Heart left ventricle (tissue), 13 donors: Measurements from ENCODE around the gene TMEM250.

Experiments used
- POLR2A ChIP-seq, 2 donors: fragments of 450-650 bp; IDR thresholded peaks; one replicate each; pipeline ENCODE4 v1.6.1; 2017; ENCODE audit warnings: antibody characterized with exemption in 2 of 2, mild to moderate bottlenecking in 2 of 2, moderate library complexity in 2 of 2
- TF ChIP-seq, protein P1 (sequence below), 12 donors: fragments of 200-600 bp; sonication (generic) in 4 of 12; IDR thresholded peaks; one replicate each; pipeline versions ENCODE4 v1.5.0 to v1.8.0; 2018 to 2022; ENCODE audit warnings: antibody characterized with exemption in 12 of 12, mild to moderate bottlenecking in 5 of 12
- donor health status: ischemic (EF 13 %, LVEDD 7.1; RV severe dilation, severe dysfunction).
- donor health status: DM: no; HTN: yes; CAD: no.
- donor health status: DM: no; HTN: no; CAD: no.
- donor health status: ischemic (EF 25% LVEDD 6.9; RV normal size, moderate dysfunction).
- donor health status: ischemic (EF 25% LVEDD 5.7; RV mildly dilated, moderate dysfunction).
- donor health status: ischemic (EF 35%, LVEDD 5.7; RV mildly dilated, moderate dysfunction).
- donor health status: nonischemic (EF 11% LVEDD 7.7; RV severe dilation, severe dysfunction).
- donor health status: DM: yes; HTN: yes; CAD: no.
- donor health status: PGD.
- donor health status: ischemic (EF 29% LVEDD 5.4; RV normal size, mild dysfunction).
- donor health status: nonischemic (EF 23%, LVEDD 6.1; RV moderate dilation, normal function).

DNA sequence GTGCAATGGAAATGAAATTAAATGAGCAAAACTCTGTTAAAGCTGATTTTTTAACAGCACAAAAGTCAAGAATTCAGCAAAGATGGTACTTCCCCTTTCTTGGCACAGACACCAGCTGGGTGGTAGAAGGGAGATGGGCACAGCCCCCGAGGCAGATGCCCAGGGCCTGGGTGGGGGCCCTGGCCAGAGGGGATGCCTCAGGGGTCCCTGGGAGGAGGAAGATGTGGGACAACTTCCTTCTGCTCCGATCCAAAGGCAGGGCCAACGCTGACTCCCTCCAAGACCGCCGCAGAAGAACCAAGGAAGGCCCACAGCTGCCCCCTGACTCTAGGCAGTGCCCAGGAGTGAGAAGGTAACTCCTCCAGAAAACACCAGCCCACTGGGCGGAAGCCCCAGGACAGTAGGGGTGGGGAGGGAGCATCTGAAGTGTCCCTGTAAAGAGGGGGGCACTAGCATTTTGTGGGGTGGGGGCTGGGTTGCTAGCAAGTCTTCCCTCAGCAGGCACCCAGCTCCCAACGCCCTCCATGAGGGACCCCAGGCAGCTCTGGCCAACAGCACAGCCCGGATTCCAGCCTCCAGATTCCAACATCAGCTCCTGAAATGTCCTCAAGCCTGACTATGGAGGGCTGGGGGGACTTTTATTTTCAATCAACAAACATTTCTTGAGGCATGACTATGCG lies 28.5 kb downstream of the TMEM250 start:
- TF ChIP-seq, protein P1, sequence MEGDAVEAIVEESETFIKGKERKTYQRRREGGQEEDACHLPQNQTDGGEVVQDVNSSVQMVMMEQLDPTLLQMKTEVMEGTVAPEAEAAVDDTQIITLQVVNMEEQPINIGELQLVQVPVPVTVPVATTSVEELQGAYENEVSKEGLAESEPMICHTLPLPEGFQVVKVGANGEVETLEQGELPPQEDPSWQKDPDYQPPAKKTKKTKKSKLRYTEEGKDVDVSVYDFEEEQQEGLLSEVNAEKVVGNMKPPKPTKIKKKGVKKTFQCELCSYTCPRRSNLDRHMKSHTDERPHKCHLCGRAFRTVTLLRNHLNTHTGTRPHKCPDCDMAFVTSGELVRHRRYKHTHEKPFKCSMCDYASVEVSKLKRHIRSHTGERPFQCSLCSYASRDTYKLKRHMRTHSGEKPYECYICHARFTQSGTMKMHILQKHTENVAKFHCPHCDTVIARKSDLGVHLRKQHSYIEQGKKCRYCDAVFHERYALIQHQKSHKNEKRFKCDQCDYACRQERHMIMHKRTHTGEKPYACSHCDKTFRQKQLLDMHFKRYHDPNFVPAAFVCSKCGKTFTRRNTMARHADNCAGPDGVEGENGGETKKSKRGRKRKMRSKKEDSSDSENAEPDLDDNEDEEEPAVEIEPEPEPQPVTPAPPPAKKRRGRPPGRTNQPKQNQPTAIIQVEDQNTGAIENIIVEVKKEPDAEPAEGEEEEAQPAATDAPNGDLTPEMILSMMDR (IDR thresholded peaks at IDR 0.05), result no peak
- no peak for TF ChIP-seq POLR2A (IDR thresholded peaks at IDR 0.05)
